GM19372 (cell line): ENCODE measurements around the gene EYS.
"Not testable (repeated sequence)": the region's sequence is repeated elsewhere in the genome, so short reads cannot be mapped to it uniquely, and the experiment has no call there.

Experiments used
- ATAC-seq: cut with Tn5 transposase; IDR thresholded peaks from one replicate; pipeline ENCODE4 v1.9.1; 2021; ENCODE audit warnings: mild to moderate bottlenecking, low read depth, moderate library complexity; ENCODE audit not compliant: unreplicated experiment

EYS gene

DNA sequence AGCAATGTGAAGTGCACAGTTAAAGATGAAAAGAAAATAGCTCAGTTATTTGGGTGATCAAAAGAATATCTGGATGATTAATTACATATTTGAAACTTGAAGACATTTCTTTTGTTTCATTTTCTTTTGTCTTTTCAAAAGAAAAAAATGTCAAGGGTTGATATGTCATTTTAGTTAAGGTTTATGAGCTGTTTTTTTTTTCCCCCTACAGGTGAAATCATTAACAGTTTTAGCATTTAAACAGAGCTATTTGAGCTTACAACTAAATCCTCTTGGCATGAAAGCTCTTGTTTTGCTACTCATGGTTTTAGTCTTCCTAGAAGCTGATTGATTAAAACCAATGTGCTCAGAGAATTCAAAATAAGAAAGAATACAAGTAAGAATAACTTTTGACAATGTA, 1184.2 kb downstream of the EYS start:
- ATAC-seq = no peak

DNA sequence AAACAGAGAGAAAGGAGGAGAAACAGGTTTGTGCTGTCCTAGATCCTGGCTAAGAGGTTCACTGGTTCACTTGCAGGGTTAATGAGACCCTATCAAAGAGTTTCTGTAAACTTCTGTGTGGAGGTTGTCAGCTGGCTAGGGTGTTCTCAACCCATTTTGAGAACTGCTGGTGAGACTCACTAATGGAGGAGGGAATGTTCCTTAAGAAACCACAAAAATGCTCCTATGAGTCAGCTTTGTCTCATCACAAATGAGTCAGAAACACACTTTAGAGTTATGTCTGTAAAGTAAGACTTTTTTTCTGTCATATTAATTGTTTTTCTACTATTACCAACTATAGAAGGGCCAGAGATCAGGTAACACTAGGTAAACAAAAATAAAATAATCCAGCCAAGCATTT, 1187.0 kb downstream of the EYS start:
- ATAC-seq = no peak

DNA sequence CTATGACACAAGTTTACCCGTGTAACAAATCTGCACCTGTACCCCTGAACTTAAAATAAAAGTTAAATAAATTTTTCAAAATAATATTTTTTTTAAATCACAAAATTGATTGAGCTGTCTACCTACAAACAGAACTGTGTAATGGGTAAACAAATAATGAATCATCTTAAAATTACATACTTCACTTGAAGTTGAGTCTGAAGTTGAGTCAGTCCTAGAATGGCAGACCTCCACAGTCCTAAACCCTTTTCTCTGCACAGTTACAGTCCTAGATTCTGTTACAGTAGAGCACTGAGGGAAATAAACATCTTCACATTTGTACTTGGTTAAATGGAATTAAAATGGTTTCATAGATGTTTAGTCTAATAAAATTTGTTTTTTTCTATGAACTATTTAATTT, 1190.6 kb downstream of the EYS start:
- no peak for ATAC-seq

DNA sequence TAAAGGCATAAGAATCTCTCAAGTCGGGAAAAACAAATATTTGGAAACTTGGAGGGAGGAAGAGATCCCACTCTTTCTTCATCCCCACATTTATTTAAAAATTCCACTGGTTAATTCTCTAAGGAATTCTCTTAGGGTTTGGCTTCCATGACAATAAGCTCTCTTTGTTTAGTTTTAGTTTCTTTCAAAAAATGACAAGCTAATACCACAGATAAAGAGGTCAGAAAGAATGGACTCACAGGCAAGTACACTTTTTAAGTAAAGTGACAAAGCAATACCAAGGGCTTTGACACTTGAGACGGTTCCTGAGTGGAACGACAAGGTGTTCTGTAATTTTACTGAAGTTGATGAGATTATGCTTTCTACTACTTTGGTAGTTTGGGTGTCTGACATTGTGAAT, 1199.4 kb downstream of the EYS start:
- no peak for ATAC-seq

DNA sequence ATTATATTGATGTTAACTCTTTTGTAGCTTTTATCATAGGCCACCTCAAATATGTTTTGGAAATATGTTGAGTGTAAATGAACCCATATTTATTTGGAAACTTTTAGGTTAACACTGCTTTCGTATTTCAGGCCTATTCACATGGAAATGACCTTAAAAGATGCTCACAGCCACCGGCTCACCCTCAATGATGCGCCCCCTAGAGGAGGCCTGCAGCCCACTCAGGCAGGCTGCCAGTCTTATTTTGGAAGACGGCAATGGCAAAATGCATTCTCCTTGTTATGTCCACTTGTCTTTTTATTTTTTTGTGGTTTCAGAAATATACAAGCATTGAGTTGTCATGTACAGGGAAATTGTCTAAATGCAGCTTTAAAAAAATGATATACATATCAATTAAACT, 1201.7 kb downstream of the EYS start:
- ATAC-seq = no peak

DNA sequence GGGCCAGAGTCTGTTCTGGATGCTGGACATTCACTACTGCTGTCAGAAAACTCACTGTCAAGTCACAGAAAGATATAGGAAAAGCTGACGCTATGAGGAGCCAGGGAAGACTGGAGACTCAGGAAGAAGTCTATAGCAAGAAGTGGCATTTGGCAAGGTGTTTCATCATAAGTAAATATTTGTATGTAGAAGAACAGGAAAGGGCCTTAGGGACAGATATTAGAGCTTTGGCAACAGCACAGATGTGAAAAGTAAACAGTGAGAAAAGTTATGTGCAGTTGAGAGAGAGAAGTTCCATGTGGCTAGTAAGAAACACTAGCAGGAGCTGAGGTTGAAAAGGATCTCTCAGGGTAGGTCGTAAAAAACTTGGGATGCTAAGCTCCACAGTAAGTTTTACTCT, 1202.5 kb downstream of the EYS start:
- ATAC-seq = no peak

DNA sequence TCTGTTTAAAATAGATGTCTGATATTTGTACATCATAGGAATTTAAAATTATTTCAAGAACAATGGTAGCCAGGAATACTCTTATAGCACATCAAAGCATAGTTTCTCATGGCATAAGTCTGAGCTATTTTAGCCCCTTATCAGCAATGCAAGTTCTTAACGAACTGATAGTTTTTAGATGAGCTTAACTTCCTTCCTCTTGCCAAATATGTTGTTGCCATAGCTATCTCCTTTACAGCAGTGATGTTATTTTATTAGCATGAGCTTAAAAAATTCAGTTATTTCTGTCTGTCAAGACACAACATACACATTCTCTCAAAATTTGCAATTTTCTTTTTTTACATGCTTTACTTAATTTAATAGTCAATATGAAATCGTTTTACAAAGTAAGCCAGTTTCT, 1204.2 kb downstream of the EYS start:
- no peak for ATAC-seq

DNA sequence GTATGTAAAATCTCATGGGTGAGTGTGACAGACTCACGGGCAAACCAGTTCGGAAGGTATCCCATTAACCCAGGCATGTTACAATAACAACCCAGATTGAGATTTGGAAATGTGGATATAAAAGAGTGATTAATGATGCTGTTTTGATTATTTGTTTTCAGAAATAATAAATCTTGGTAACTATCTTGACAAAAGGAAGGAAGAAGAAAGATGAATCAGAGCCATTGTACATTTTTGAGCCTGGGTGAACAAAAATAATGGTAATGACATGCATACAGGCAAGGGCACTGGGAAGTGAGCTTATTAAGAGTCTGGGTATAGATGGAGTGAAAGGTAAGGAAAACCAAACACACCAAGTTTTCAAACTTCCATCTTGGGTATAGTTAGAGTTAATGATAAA, 1209.4 kb downstream of the EYS start:
- ATAC-seq = no peak

DNA sequence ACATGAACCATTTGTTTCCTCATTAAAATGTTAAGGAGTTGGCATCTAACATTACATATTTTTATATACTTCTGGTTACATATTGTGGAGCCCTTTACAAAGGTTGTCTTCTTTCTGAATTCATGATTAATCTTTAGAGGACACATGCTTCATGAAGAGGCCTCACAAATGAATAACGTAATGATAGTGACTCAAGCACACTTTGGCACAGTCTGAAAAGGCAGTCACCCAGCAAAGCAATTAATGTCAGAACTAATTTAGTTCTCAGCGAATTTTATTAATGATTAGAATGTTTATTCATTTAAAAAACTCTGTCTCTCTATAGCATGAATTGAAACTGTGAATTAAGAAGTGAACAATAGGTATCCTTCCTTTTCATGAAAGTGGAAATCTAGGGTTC, 1217.3 kb downstream of the EYS start:
- no peak for ATAC-seq

DNA sequence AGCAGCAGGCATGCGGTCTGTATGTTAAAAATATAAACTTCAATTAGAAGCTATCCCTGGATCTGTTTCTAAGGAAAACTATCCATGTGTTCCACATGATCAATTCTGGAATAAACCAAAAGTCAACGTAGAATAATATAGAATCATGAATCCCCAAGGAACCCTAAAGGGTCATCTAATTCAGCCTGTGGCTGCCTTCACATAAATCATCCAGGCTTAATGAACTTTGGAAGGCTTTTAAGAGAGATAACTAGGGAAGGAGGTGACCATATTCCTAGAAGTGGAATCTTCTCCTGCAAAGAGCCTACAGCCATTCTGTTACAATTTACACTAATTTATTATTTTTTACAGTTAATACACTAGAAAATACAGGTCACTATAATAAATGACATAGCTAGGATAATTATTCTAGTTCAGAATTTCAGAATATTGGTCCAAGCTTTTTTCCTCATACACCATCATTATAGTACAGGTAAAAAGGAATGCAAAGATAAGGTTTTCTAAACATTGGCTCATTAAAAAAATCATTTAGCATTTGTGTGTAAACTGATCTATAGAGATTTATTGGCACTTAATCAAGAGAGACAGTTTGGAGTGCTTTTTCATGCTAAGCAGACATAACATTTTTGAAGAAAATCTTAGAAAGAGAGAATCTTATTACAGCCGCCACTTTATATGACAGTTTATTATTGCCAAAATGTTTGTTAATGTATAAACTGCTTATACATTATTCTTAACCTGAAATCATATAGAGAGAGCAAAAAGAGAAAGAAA, 1220.3 kb downstream of the EYS start:
- ATAC-seq = no peak

DNA sequence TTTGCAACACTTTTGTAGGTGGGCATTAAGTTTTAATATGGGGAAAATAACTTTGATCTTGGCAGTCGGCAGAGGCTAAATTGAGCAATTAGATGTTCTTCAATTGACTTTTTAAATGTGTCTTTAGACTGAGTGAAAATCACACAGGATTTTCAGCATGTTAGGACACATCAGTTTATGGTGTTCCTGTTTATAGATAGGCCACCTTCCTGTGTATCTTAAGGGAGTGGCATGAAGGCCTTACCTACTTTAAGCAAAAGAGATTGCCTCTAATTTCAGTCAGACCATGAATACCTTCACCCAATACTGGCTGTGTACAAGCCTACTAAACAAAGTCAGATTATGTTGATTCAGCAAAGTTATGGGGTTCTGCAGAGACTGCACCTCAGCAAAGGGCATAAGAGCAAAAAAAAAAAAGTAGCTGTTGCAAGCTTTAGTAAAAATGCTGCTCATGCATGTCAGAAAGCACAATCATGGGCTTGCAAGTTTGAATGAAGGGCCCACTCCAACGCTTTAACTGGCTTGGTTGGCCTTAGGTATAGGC, 1223.0 kb downstream of the EYS start:
- ATAC-seq = no peak

DNA sequence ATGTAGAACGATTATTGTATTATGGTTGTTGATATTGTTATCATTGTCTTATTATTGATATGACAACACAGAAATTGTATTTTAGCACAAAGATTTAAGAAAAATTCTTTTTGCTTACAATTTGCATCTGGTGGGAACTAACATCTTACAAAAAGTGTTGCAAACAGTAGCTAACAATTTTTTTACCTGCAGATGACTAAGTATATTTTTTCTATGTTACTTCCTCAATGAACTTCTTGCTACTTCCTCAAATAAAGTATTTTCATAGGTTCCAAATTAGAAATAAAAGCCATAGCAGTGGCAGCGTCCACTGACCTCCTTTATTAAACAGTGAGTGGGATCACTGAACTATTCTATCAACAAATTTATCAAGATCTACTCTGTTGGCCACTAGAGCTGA, 1224.4 kb downstream of the EYS start:
- no peak for ATAC-seq

DNA sequence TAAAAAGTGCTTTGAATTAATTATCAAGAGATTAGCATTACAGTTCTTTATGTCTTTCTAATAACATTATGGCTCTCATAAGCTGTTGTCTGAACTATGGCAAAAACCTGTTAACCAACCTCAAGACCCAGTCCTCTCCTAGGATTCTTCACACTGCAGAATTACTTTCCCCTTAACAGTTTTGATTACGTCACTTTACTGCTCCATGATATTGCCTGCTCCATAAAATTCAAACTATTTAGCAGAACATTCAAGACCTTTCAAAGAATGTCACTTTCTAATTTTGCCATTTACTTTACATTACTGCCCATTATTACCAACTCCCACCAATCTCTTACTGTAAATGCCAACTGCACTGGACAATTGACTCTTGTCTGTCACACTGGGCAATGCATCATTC, 1227.9 kb downstream of the EYS start:
- no peak for ATAC-seq

DNA sequence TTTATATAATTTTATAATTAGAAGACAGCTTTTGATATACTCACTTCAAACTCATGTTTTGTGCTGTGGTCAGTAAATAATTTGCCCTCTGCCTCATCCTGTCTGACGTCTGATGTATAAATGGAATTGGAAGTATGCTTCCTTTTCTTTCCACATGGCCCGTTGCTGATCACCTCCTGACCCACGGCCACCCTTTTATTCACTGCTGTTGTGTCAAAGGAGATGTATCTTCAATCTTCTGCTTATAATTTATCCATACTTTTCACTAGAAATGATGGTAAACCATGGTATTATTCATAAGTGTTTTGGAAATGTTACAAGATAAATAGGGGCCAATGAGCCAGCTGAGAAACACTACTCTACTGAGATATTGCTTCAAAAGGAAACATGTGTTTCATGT, 1229.6 kb downstream of the EYS start:
- no peak for ATAC-seq

DNA sequence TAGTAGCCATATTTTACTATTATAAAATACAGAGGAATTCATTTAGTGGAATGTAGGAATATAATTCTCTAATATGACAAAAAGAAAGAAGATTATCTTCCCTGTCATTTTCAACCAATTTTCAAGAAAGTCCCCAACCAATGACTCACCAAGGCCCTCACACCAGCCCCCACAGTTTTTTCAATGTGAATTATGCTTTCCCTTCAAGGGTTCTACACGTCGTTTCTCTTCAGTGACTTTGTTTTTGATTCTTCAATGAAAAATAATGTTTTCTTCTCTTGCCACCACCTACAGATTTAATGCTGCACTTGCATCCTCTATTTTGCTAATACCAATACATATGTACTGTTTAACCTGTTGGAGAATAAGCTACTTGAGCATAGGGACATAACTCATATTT, 1230.1 kb downstream of the EYS start:
- ATAC-seq = no peak

DNA sequence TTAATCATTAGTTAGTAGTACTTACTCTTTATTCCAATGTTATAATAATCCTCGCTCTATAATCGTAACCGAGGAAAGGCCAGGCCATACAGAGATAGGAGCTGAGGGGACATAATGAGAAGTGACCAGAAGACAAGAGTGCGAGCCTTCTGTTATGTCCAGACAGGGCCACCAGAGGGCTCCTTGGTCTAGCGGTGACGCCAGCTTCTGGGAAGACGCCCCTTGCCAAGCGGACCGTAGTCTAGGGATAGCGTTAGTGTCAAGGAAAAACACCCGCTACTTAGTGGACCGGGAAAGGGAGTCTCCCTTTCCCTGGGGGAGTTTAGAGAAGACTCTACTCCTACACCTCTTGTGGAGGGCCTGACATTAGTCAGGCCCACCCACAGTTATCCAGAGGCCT, 1237.6 kb downstream of the EYS start:
- ATAC-seq = not testable (repeated sequence)

DNA sequence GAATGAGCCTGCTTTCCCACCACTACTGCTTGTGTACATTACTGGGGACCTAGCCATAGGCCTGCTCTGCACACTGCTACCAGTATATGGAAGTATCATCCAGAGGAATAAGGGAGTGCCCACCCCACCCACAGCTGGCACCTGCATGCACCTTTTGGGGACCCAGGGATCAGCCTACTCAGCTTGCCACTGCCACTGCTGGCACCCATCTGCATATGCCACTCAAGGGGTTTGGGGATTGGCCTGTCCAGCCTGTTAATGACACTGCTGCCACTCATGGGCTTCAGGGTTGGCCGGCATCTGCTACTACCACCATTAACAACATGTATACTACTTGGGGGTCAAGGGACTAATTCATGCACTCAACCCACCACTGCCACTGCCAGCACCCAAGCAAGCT, 1239.4 kb downstream of the EYS start:
- no peak for ATAC-seq

DNA sequence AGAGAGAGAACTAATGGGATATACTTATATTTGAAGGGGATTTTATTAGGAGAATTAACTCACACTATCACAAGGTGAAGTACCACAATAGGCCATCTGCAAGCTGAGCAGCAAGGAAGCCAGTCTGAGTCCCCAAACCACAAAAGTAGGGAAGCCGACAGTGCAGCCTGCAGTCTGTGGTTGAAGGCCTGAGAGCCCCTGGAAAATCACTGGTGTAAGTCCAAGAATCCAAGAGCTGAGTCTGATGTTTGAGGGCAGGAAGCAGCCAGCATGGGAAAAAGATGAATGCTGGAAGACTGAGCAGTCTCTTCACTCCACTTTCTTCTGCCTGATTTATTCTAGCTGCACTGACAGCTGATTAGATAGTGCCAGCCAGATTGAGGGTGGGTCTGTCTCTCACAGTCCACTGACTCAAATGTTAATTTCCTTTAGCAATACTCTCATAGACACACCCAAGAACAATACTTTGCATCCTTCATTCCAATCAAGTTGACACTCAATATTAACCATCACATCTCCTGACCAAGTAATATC, 1247.5 kb downstream of the EYS start:
- no peak for ATAC-seq

DNA sequence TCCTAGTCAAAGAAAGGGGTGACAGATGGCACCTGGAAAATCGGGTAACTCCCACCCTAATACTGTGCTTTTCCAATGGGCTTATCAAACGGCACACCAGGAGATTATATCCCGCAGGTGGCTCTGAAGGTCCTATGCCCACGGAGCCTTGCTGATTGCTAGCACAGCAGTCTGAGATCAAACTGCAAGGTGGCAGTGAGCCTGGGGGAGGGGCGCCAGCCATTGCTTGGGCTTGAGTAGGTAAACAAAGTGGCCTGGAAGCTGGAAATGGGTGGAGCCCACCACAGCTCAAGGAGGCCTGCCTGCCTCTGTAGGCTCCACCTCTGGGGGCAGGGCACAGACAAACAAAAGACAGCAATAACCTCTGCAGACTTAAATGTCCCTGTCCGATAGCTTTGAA, 1258.9 kb downstream of the EYS start:
- not testable (repeated sequence) for ATAC-seq

DNA sequence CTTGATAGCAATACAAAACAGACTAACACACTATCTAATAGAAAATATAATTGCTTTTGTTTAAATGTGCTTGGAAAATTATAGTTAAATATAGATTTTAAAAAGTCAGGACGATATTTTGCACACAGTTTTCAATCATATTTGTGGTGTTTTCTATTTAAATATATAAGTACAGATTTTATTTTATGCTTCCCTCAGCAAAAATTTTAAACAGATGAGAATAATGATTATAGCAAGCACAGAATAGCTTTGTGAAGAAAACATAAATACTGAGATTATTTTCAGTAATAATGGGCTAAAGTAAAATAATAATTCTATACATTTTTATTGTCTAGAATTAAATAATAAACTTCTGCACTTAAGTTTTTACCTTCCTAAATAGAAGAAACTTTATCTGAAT, 1262.0 kb downstream of the EYS start:
- ATAC-seq = no peak

DNA sequence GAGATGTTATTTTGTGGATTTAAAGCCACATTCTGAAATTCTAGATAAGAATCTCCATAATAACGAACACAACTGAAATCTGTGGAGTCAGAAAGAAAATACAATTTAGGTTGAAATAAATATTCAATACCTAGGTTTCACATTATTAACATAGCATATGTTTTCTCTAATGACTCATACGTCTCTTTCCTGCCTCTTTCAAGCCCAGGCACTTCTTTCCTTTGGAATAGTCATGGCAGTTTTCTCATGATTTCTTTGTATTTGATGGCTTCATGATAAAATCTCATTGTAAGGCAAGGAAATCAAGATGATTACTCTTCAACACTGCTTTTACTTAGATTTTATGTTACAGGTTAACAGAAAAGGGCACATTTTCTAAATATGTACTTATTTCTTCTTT, 1267.8 kb downstream of the EYS start:
- ATAC-seq = no peak

DNA sequence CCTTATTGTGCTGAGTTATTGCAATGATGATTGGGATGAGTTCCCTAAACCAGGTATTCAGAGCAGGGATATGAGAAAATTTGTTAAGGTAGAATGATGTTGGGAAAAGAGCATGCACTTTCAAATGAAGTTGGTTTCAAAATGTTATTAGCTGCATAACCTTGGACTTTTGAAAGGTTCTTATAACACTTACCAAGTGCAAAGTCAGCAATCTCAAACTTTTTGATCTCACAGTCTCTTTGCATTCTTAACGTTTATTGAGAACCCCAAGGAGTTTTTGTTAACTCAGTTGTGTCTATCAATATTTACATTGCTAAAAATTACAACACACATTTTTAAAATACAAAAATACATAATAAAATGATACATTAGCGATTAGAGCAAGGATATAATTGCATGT, 1269.0 kb downstream of the EYS start:
- ATAC-seq = no peak
